ENCODE data around the gene ANGPTL4.
A peak's percentile ranks its signal among the peaks of the same experiment; 100 is the strongest.
"Not testable (repeated sequence)": the region's sequence is repeated elsewhere in the genome, so short reads cannot be mapped to it uniquely, and the experiment has no call there.

The ANGPTL4 gene

GRCh38 chr19:8389891-8390616, 26.1 kb downstream of the ANGPTL4 start, which contains the start of gene RAB11B:
Gene RAB11B (plus strand): TSS chr19:8390360. CDS start chr19:8390417, 57 bp downstream.
- DNase-seq (ENCODE audit: low read depth): peak; percentile 99

- peak; percentile 19 for DNase-seq (ENCODE audit: low read depth)
These were observed 26.6 kb downstream of the ANGPTL4 start for GRCh38 chr19:8390617-8390981.

- no peak for DNase-seq (ENCODE audit: low read depth)
These were observed 27.5 kb downstream of the ANGPTL4 start for GRCh38 chr19:8391198-8392016.

- no peak for DNase-seq (ENCODE audit: low read depth)
These were observed 28.1 kb downstream of the ANGPTL4 start for GRCh38 chr19:8392017-8392591.

- no peak for DNase-seq (ENCODE audit: low read depth)
These were observed 29.4 kb downstream of the ANGPTL4 start for GRCh38 chr19:8393192-8393870.

GRCh38 chr19:8393871-8394250, 29.9 kb downstream of the ANGPTL4 start:
- no peak for DNase-seq (ENCODE audit: low read depth)

GRCh38 chr19:8395621-8396082, 31.7 kb downstream of the ANGPTL4 start:
- no peak for DNase-seq (ENCODE audit: low read depth)

- no peak for DNase-seq (ENCODE audit: low read depth)
These were observed 32.2 kb downstream of the ANGPTL4 start for GRCh38 chr19:8396185-8396562.

GRCh38 chr19:8396563-8397203, 32.7 kb downstream of the ANGPTL4 start:
- no peak for DNase-seq (ENCODE audit: low read depth)

GRCh38 chr19:8397271-8397670, 33.3 kb downstream of the ANGPTL4 start:
- DNase-seq (ENCODE audit: low read depth): no peak

GRCh38 chr19:8397746-8398310, 33.9 kb downstream of the ANGPTL4 start:
- no peak for DNase-seq (ENCODE audit: low read depth)

- DNase-seq (ENCODE audit: low read depth): no peak
These were observed 34.4 kb downstream of the ANGPTL4 start for GRCh38 chr19:8398311-8398771.

GRCh38 chr19:8399681-8400188, 35.8 kb downstream of the ANGPTL4 start:
- DNase-seq (ENCODE audit: low read depth): no peak

GRCh38 chr19:8401981-8402411, 38.0 kb downstream of the ANGPTL4 start:
- no peak for DNase-seq (ENCODE audit: low read depth)

- DNase-seq (ENCODE audit: low read depth): no peak
These were observed 39.3 kb downstream of the ANGPTL4 start for GRCh38 chr19:8403098-8403819.

- no peak for DNase-seq (ENCODE audit: low read depth)
These were observed 39.8 kb downstream of the ANGPTL4 start for GRCh38 chr19:8403820-8404109.

GRCh38 chr19:8404391-8405151, 40.6 kb downstream of the ANGPTL4 start:
- DNase-seq (ENCODE audit: low read depth): no peak

- not testable (repeated sequence) for DNase-seq (ENCODE audit: low read depth)
These were observed 46.8 kb downstream of the ANGPTL4 start for GRCh38 chr19:8410718-8411117.

GRCh38 chr19:8412783-8413628, 49.1 kb downstream of the ANGPTL4 start, which contains the start of gene MARCHF2:
Gene MARCHF2 (plus strand): TSS chr19:8413305. CDS start chr19:8421841, 8,536 bp downstream.
- DNase-seq (ENCODE audit: low read depth): peak; percentile 65

All from GM04503 (cell line).